GM23248 (cell line): ENCODE data around the gene TMIGD2. TPM values are rescaled to one million over a fixed set of nuclear protein-coding genes. Genes with fewer than 3 reads are reported as not detected.

ENCODE experiments used
- DNase-seq: peaks from one replicate; pipeline ENCODE4 v3.0.0-alpha.2; 2015
- H2AFZ ChIP-seq: fragments of 200-600 bp; sonication (generic); 2 replicates; pipeline ENCODE4 v1.6.1; 2016; ENCODE audit warnings: antibody characterized with exemption
- H3F3A ChIP-seq: fragments of 200-600 bp; sonication (generic); 2 replicates; pipeline ENCODE4 v1.6.1; 2016; ENCODE audit warnings: mild to moderate bottlenecking, antibody characterized with exemption, mixed run types; ENCODE audit not compliant: insufficient read depth
- H3K27ac ChIP-seq: fragments of 200-600 bp; sonication (generic); 2 replicates; pipeline ENCODE4 v1.5.1; 2016; ENCODE audit warnings: mild to moderate bottlenecking
- H3K27me3 ChIP-seq: fragments of 200-600 bp; sonication (generic); replicated peaks from 2 replicates; pipeline ENCODE4 v1.6.1; 2016; ENCODE audit warnings: mild to moderate bottlenecking; ENCODE audit not compliant: insufficient read depth
- H3K36me3 ChIP-seq: fragments of 200-600 bp; sonication (generic); 2 replicates; pipeline ENCODE4 v1.6.1; 2016; ENCODE audit warnings: low read depth, mild to moderate bottlenecking
- H3K4me1 ChIP-seq: fragments of 200-600 bp; sonication (generic); 2 replicates; pipeline ENCODE4 v1.6.1; 2016; ENCODE audit warnings: mild to moderate bottlenecking; ENCODE audit not compliant: insufficient read depth
- H3K4me2 ChIP-seq: fragments of 200-600 bp; sonication (generic); one replicate; pipeline ENCODE4 v1.6.1; 2016; ENCODE audit warnings: mild to moderate bottlenecking; ENCODE audit not compliant: unreplicated experiment
- H3K4me3 ChIP-seq: fragments of 200-600 bp; sonication (generic); 2 replicates; pipeline ENCODE4 v1.5.1; 2016; ENCODE audit warnings: mild to moderate bottlenecking
- H3K79me2 ChIP-seq: fragments of 200-600 bp; sonication (generic); 2 replicates; pipeline ENCODE4 v1.6.1; 2016; ENCODE audit warnings: mild to moderate bottlenecking; ENCODE audit not compliant: insufficient read depth
- H3K9ac ChIP-seq: fragments of 200-600 bp; sonication (generic); 2 replicates; pipeline ENCODE4 v1.6.1; 2016; ENCODE audit warnings: mild to moderate bottlenecking
- H3K9me2 ChIP-seq: fragments of 200-600 bp; sonication (generic); 2 replicates; pipeline ENCODE4 v1.6.1; 2016; ENCODE audit warnings: mixed run types, mild to moderate bottlenecking, moderate library complexity; ENCODE audit not compliant: insufficient read depth
- H3K9me3 ChIP-seq: fragments of 200-600 bp; sonication (generic); one replicate; pipeline ENCODE4 v1.6.1; 2017; ENCODE audit warnings: low read depth
- H4K20me1 ChIP-seq: fragments of 200-600 bp; sonication (generic); 2 replicates; pipeline ENCODE4 v1.6.0; 2016; ENCODE audit not compliant: insufficient read depth
- EZH2 ChIP-seq: fragments of 200-600 bp; sonication (generic); IDR thresholded peaks from 2 replicates; pipeline ENCODE4 v1.6.1; 2018; ENCODE audit warnings: antibody characterized with exemption, mild to moderate bottlenecking; ENCODE audit not compliant: insufficient read depth, poor library complexity, severe bottlenecking
- EZH2phosphoT487 ChIP-seq: fragments of 200-600 bp; sonication (generic); IDR thresholded peaks from 2 replicates; pipeline ENCODE4 v1.6.1; 2018; ENCODE audit warnings: antibody characterized with exemption, moderate library complexity, mild to moderate bottlenecking, low read depth; ENCODE audit not compliant: insufficient read depth
- WGBS, 2 experiments: methylation state at CpG; one replicate each; pipeline ENCODE4 v1.1.6; 2015 to 2017; ENCODE audit warnings: low lambda C conversion rate in 2 of 2, low coverage in 1 of 2; ENCODE audit errors: missing lambda C conversion rate in 2 of 2; 5-methylcytosine and 5-hydroxymethylcytosine counted together
- in situ Hi-C: fragments of 300-500 bp; cut with MboI; formaldehyde crosslinking; loops from 2 replicates; pipeline ENCODE4 v1.15.0; 2020
- polyA plus RNA-seq: library from polyadenylated mRNA; unstranded; fragments of >200 nt; fragmentation: Nextera tagmentation; extraction: Ambion mirVana; gene quantifications from 2 replicates; pipeline ENCODE4 v1.2.1, GENCODE V29; 2016
- total RNA-seq: library from RNA; depleted of rRNA; stranded (reverse); fragments of >200 nt; shearing (Covaris generic); gene quantifications from 2 replicates; pipeline ENCODE4 v1.2.3, GENCODE V29; 2014

Gene TMIGD2
- total and polyA plus RNA-seq, 2 experiments from 2014 or later, result not detected

DNA sequence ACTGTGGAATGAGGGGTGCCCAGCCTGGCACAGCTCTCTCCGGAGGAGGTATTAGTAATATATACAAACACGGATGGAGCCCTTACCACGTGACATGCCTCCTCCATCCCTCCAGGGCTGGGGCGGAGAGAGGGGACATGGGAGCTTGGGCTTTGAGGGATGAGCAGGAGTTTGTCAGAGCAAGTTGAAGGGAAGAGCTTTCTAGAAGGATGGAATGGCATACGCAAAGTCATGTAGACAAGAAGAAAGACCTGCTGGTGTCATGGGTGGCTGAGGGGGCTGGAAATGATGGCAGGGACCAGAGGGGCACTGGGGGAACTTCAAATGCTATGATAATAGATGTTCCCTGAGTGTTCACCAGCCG, 43.8 kb upstream of the TMIGD2 start:
- 0 out of 2 replicates have a peak, but pooled peaks cover 4% of the 10 kb centered on the region for H3K4me1 ChIP-seq
- no peaks in the 10 kb centered on the region for H3K27me3 ChIP-seq
- H3K36me3 ChIP-seq, result no peaks in the 10 kb centered on the region
- H3K9ac ChIP-seq, result no peak overlapping the region
- no peaks in the 10 kb centered on the region for H3F3A ChIP-seq
- no peak for DNase-seq
- H3K9me3 ChIP-seq, result no peaks in the 10 kb centered on the region
- WGBS, 2 experiments, result 93 to 96% methylated on average over 6 of the region's 6 CpGs
- H3K27ac ChIP-seq, result no peak overlapping the region
- no peak overlapping the region for H2AFZ ChIP-seq
- H3K4me2 ChIP-seq, result no peak overlapping the region
- H4K20me1 ChIP-seq, result no peaks in the 10 kb centered on the region
- H3K4me3 ChIP-seq, result no peak overlapping the region
- H3K79me2 ChIP-seq, result no peaks in the 10 kb centered on the region
- in situ Hi-C loops, result no loop called here
- H3K9me2 ChIP-seq, result no peaks in the 10 kb centered on the region
- TF ChIP-seq EZH2, result no peak
- no peak for TF ChIP-seq EZH2phosphoT487

DNA sequence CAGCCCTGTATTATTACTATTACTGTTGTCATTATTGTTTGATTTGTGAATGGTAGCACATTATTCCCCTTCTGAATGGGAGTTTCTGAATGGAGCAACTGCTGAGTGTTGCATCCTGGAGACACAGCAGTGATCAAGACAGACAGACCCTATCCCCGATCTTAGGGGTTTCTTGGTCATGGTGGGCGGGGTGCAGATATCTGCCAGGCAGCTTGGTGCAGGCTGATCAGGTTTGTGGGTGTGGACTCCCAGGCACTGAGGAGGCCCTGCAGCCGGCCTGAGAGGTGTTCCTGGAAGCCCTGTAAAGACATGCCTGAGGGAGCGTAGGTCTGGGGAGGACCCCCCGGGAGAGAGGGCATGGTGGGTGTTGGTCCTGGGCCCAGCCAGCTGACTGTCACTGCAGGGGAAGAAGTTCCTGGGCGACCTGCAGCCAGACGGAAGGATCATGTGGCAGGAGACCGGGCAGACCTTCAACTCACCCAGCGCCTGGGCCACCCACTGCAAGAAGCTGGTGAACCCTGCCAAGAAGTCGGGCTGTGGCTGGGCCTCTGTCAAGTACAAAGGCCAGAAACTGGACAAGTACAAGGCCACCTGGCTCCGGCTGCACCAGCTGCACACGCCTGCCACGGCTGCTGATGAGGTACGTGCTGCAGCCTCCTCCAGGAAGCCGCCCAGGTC, 43.3 kb upstream of the TMIGD2 start:
- no peak overlapping the region for H3K4me3 ChIP-seq
- H3K4me1 ChIP-seq, result 0 out of 2 replicates have a peak, but pooled peaks cover 4% of the 10 kb centered on the region
- no peaks in the 10 kb centered on the region for H4K20me1 ChIP-seq
- DNase-seq, result no peak
- H3K79me2 ChIP-seq, result no peaks in the 10 kb centered on the region
- TF ChIP-seq EZH2, result no peak
- TF ChIP-seq EZH2phosphoT487, result no peak
- no peaks in the 10 kb centered on the region for H3K36me3 ChIP-seq
- no peak overlapping the region for H2AFZ ChIP-seq
- H3K27me3 ChIP-seq, result no peaks in the 10 kb centered on the region
- no peaks in the 10 kb centered on the region for H3K9me3 ChIP-seq
- no peaks in the 10 kb centered on the region for H3F3A ChIP-seq
- in situ Hi-C loops, result no loop called here
- no peak overlapping the region for H3K27ac ChIP-seq
- no peak overlapping the region for H3K4me2 ChIP-seq
- WGBS, 2 experiments, result 89 to 93% methylated on average over 14 to 15 of the region's 15 CpGs
- H3K9ac ChIP-seq, result no peak overlapping the region
- no peaks in the 10 kb centered on the region for H3K9me2 ChIP-seq

DNA sequence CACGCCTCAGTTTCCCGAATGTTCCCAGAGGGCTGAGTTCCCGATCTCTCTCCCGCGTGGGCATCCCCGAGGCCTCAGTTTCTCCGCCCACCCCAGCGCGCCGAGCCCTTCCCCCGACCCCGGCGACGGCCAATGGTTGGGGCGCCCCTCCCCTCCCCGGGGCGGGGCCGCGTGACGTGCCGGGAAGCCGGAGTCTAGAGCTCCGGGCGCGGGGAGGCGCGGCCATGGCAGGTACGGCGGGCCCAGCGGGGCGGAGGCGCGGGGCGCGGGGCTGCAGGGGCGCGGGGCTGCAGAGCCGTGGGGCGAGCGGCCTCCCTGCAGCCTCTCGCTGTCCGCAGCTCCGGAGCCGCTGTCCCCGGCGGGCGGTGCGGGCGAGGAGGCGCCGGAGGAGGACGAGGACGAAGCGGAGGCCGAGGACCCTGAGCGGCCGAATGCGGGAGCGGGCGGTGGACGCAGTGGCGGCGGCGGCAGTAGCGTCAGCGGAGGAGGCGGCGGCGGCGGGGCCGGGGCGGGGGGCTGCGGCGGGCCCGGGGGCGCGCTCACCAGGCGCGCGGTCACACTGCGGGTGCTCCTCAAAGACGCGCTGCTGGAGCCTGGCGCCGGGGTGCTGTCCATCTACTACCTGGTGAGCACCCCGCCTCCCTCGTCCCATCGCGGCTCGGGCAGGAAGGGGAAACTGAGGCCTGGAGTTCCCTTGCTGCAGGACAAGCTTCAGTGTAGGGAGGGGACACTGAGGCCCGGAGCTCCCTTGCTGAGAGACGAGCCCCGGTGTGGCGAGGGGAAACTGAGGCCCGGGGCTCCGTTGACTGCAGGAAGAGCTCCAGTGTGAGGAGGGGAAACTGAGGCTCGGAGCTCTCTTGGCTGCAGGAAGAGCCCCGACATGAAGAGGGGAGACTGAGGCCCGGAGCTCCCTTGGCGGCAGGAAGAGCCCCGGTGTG, 41.5 kb upstream of the TMIGD2 start, which contains the start of gene MPND:
Gene MPND, plus strand, starts transcription at position 193 of the 938 bp plus-strand sequence. Its CDS starts 32 bp downstream, at position 225.
- Histone ChIP-seq H3K9me3 (no peaks in the 10 kb centered on the region), H2AFZ (peak within 1 kb of the TSS; percentile 99), H3K27ac (peak within 1 kb of the TSS; percentile 69), H3K27me3 (no peaks in the 10 kb centered on the region), H3K79me2 (no peaks in the 10 kb centered on the region), H3K9me2 (no peaks in the 10 kb centered on the region), H3K4me3 (peak within 1 kb of the TSS; percentile 88), H3K4me1 (0 out of 2 replicates have a peak, but pooled peaks cover 4% of the 10 kb centered on the region), H3K4me2 (peak within 1 kb of the TSS; percentile 95), H3K9ac (peak within 1 kb of the TSS; percentile 78), H3K36me3 (no peaks in the 10 kb centered on the region), H4K20me1 (no peaks in the 10 kb centered on the region), H3F3A (no peaks in the 10 kb centered on the region)
- in situ Hi-C loops, result no loop called here
- peak; percentile 91 for DNase-seq
- WGBS, 2 experiments, result 7 to 12% methylated on average over 23 to 53 of the region's 101 CpGs
- TF ChIP-seq EZH2phosphoT487, result no peak
- TF ChIP-seq EZH2, result no peak

DNA sequence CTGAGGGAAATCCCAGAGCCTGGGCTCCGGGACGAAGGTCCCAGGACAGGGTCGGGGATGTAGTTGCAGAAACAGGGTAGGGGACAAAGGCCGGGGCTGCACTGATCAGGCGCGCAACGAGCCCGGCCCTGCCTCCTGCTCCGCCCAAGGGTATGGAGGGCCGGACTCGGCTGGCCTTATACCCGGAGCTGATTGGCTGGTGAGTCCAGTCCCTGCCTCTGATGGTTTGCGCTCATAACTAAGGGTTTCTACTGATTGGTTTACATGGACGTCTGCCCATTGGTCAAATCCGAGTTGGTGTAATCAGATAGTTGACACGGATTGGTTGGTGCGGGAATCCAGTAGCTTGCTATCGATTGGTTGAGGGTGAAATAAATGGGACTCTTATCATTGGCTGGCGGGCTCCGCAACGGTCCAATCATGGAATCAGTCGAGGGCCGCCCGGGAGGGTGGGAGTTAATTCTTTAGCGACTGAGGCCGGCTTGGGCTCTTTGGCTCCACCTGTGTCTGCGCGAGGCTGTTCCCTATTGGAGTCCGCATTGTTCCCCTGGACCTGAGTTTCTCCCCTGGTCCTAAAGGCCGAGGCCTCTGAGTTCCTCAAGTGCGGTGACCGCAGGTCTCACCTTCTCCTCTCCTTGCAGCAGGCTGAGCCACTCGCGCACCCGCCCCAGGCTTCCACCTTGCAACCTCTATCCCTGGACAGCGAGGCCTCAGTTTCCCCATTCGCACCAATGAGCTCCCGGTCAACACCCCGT, 40.6 kb upstream of the TMIGD2 start:
- no peaks in the 10 kb centered on the region for H3K27me3 ChIP-seq
- peak overlapping the region; percentile 99 for H2AFZ ChIP-seq
- 0 to 1% methylated on average over 38 to 39 of the region's 39 CpGs for WGBS, 2 experiments
- no peaks in the 10 kb centered on the region for H3K79me2 ChIP-seq
- H3F3A ChIP-seq, result no peaks in the 10 kb centered on the region
- H3K4me2 ChIP-seq, result peak overlapping the region; percentile 95
- H3K4me1 ChIP-seq, result 0 out of 2 replicates have a peak, but pooled peaks cover 4% of the 10 kb centered on the region
- no peak for TF ChIP-seq EZH2phosphoT487
- TF ChIP-seq EZH2, result no peak
- peak overlapping the region; percentile 69 for H3K27ac ChIP-seq
- H3K9ac ChIP-seq, result peak overlapping the region; percentile 78
- no peaks in the 10 kb centered on the region for H3K9me3 ChIP-seq
- H3K9me2 ChIP-seq, result no peaks in the 10 kb centered on the region
- H4K20me1 ChIP-seq, result no peaks in the 10 kb centered on the region
- peak; percentile 100 for DNase-seq
- H3K36me3 ChIP-seq, result no peaks in the 10 kb centered on the region
- peak overlapping the region; percentile 88 for H3K4me3 ChIP-seq
- in situ Hi-C loops, result no loop called here
